Progenitor cell of endocrine pancreas (in vitro differentiated cells): ENCODE data around the gene KMT5B. TPM values are rescaled to one million over a fixed set of nuclear protein-coding genes. Genes with fewer than 3 reads are reported as not detected.

ENCODE experiments used
- DNase-seq: peaks from one replicate; pipeline ENCODE4 v3.0.0; 2021; ENCODE audit warnings: low spot score; ENCODE audit not compliant: unreplicated experiment
- H3K27ac Mint-ChIP-seq: 2 replicates; pipeline ENCODE4 v1.8.0; 2021; ENCODE audit warnings: mild to moderate bottlenecking, moderate library complexity, mixed read lengths
- H3K27me3 Mint-ChIP-seq: 2 replicates; pipeline ENCODE4 v1.8.0; 2021; ENCODE audit warnings: mixed read lengths
- H3K36me3 Mint-ChIP-seq: 2 replicates; pipeline ENCODE4 v1.8.0; 2022; ENCODE audit warnings: mixed read lengths; ENCODE audit not compliant: insufficient read depth
- H3K4me1 Mint-ChIP-seq: 2 replicates; pipeline ENCODE4 v1.8.0; 2021; ENCODE audit warnings: low read depth, mixed read lengths
- H3K4me3 Mint-ChIP-seq: 2 replicates; pipeline ENCODE4 v1.8.0; 2021; ENCODE audit warnings: low read depth, mild to moderate bottlenecking, moderate library complexity, mixed read lengths
- H3K9me3 Mint-ChIP-seq: 2 replicates; pipeline ENCODE4 v1.8.0; 2021; ENCODE audit warnings: low read depth, mixed read lengths
- total RNA-seq: library from RNA; stranded (reverse); gene quantifications from 2 replicates; pipeline ENCODE4 v1.2.1, GENCODE V29; 2021
- TF ChIP-seq, protein P1 (sequence below): fragments of 200-600 bp; sonication (generic); IDR thresholded peaks from one replicate; pipeline ENCODE4 v1.5.0; 2021; ENCODE audit warnings: antibody characterized with exemption, mild to moderate bottlenecking; ENCODE audit not compliant: unreplicated experiment

KMT5B gene
- total RNA-seq, 1 donor from 2014 or later, result 67.5 TPM

DNA sequence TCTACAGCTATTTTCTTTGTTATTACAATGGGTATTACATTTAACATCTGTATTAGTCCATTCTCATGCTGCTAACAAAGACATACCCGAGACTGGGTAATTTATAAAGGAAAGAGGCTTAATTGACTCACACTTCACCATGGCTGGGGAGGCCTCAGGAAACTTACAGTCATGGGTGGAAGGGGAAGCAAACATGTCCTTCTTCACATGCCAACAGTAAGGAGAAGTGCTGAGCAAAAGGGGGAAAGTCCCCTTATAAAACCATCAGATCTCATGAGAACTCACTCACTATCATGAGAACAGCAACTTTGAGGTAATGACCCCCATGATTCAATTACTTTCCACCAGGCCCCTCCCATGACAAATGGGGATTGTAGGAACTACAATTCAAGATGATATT lies 16.5 kb upstream of the KMT5B start:
- no peaks in the 10 kb centered on the region for H3K4me1 Mint-ChIP-seq
- DNase-seq, result no peak
- H3K27ac Mint-ChIP-seq, result no peak overlapping the region
- H3K36me3 Mint-ChIP-seq, result no peaks in the 10 kb centered on the region
- no peak overlapping the region for H3K4me3 Mint-ChIP-seq
- peaks cover 9% of the 10 kb centered on the region for H3K9me3 Mint-ChIP-seq
- H3K27me3 Mint-ChIP-seq, result peaks cover 9% of the 10 kb centered on the region
- TF ChIP-seq, protein P1, sequence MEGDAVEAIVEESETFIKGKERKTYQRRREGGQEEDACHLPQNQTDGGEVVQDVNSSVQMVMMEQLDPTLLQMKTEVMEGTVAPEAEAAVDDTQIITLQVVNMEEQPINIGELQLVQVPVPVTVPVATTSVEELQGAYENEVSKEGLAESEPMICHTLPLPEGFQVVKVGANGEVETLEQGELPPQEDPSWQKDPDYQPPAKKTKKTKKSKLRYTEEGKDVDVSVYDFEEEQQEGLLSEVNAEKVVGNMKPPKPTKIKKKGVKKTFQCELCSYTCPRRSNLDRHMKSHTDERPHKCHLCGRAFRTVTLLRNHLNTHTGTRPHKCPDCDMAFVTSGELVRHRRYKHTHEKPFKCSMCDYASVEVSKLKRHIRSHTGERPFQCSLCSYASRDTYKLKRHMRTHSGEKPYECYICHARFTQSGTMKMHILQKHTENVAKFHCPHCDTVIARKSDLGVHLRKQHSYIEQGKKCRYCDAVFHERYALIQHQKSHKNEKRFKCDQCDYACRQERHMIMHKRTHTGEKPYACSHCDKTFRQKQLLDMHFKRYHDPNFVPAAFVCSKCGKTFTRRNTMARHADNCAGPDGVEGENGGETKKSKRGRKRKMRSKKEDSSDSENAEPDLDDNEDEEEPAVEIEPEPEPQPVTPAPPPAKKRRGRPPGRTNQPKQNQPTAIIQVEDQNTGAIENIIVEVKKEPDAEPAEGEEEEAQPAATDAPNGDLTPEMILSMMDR, result no peak

DNA sequence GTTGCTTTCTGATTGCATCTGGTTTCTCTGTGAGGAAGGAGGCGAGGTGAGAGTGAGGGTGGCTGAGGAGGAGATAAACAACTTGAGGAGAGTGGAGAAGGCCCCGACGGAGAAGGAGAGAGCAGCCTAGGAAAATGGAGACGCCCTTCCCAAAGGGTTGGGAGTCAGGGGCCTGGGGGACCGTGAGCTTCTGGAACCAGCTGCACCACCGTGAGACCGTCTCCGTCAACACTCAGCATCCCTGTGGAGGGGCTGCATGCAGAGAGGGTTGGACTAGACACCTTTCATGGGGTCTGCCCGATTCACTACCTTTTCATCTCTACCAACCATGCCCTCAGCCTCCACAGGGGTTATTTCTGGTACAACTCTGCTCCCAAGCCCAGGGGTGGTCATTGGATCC lies 13.3 kb upstream of the KMT5B start:
- DNase-seq, result no peak
- Mint-ChIP-seq H3K9me3 (peaks cover 9% of the 10 kb centered on the region), H3K27me3 (peaks cover 7% of the 10 kb centered on the region), H3K4me3 (no peak overlapping the region), H3K36me3 (no peaks in the 10 kb centered on the region), H3K4me1 (no peaks in the 10 kb centered on the region), H3K27ac (no peak overlapping the region)
- TF ChIP-seq, protein P1, result no peak

DNA sequence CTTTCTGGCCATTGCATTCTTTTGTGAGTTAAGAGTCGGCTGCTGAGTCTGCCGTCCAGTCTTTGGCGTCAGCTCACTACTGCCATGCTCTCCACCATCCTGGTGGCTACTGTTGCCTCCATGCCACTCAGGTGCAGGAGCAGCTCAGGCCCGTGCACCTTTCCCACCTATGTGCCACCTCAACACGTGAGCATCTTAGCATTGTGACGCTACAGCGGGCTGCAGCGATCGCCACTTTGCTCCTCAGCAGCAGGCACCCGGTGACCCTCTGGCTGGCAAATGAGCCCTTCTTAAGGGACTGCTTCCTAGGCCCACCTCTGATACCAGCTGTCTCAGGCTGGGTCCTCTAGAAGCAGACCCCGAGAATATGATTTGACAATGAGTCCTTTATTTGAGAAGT lies 11.5 kb upstream of the KMT5B start:
- H3K9me3 Mint-ChIP-seq, result peaks cover 9% of the 10 kb centered on the region
- TF ChIP-seq, protein P1, result no peak
- no peaks in the 10 kb centered on the region for H3K4me1 Mint-ChIP-seq
- DNase-seq, result no peak
- peaks cover 10% of the 10 kb centered on the region for H3K27me3 Mint-ChIP-seq
- no peaks in the 10 kb centered on the region for H3K36me3 Mint-ChIP-seq
- no peak overlapping the region for H3K4me3 Mint-ChIP-seq
- no peak overlapping the region for H3K27ac Mint-ChIP-seq

DNA sequence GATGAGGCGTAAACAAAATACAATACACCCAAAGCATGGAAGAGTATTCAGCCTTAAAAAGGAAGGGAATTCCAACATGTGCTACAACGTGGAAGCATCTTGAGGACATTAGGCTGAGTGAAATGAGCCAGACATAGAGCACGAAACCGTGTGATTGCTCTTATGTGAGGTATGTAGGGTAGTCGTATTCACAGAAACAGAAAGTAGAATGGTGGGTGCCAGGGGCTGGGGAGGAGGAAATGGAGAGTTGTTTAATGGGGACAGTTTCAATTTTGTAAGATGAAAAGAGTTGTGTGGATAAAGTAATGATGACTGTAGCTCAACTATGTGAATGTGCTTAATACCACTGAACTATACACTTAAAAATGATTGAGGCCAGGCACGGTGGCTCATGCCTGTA lies 10.2 kb upstream of the KMT5B start:
- Mint-ChIP-seq H3K27me3 (peaks cover 12% of the 10 kb centered on the region), H3K27ac (no peak overlapping the region), H3K9me3 (peaks cover 3% of the 10 kb centered on the region), H3K4me1 (no peaks in the 10 kb centered on the region), H3K36me3 (no peaks in the 10 kb centered on the region), H3K4me3 (no peak overlapping the region)
- DNase-seq, result no peak
- TF ChIP-seq, protein P1, result no peak

DNA sequence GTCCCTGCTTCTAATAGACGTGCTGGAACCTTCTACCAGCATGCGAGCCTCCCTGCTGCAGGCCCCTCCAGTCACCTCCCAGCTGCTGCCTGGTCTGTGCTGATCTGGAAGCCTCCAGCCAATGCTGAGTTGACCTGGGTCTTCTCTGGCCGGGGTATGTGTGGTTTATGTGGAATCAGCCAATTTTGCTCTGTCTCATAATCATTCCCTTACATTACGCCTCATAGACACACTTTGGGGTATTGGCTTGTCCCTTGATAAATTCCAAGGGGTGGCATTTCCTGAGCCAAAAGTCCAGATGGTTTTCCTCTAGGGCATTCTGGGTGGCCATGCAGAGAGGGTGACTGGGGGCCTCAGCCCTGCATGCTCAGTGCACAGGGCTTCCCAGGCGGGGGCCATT lies 8.3 kb upstream of the KMT5B start:
- H3K4me3 Mint-ChIP-seq, result no peak overlapping the region
- peaks cover 3% of the 10 kb centered on the region for H3K9me3 Mint-ChIP-seq
- TF ChIP-seq, protein P1, result no peak
- no peak overlapping the region for H3K27ac Mint-ChIP-seq
- H3K4me1 Mint-ChIP-seq, result no peaks in the 10 kb centered on the region
- H3K27me3 Mint-ChIP-seq, result peaks cover 15% of the 10 kb centered on the region
- no peak for DNase-seq
- no peaks in the 10 kb centered on the region for H3K36me3 Mint-ChIP-seq
